ENCODE measurements around the gene PRKCE. TPM values are rescaled to one million over a fixed set of nuclear protein-coding genes. Genes with fewer than 3 reads are reported as not detected.

PRKCE gene
- polyA plus RNA-seq, 2 donors = 2.6 to 2.9 TPM

DNA sequence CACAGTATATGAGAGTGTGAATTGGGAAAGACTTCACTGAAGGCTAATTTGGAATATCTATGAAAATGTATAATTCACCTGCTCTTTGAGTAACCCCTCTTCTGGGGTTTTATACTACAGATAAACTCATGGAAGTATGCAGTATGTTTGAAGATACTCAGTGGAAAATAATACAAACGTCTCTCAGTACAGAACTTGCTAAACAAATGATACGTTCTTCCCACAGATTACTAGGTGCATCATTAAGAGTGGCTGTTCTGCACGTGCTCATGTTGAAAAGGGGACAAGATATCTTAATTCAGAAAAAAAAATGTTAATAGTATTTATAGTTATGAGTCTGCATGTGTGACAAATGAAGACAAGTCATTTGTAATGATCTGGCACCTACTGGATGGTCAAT is 575.5 kb downstream of the PRKCE start:
- Histone ChIP-seq H3K27me3 (ENCODE audit: control insufficient read depth in 1 of 2, insufficient read depth in 2 of 2, low read length in 2 of 2) (no peaks in the 10 kb centered on the region), H3K27ac (ENCODE audit: low read depth in 2 of 2, low read length in 1 of 2) (no peak overlapping the region), H3K4me3 (ENCODE audit: low read depth in 1 of 2, low read length in 2 of 2) (no peak overlapping the region), H3K9me3 (ENCODE audit: control insufficient read depth in 2 of 2, insufficient read depth in 1 of 2, low read depth in 1 of 2, low read length in 1 of 2) (no peaks in the 10 kb centered on the region), H3K36me3 (ENCODE audit: control insufficient read depth in 2 of 2, insufficient read depth in 2 of 2, low read length in 1 of 2) (no peaks in the 10 kb centered on the region), H3K4me1 (ENCODE audit: control insufficient read depth in 2 of 2, insufficient read depth in 2 of 2, low read length in 1 of 2) (peaks cover 0 to 3% of the 10 kb centered on the region in 2 donors)
- WGBS, 2 donors = 57 to 69% methylated on average over 3 of the region's 3 CpGs

DNA sequence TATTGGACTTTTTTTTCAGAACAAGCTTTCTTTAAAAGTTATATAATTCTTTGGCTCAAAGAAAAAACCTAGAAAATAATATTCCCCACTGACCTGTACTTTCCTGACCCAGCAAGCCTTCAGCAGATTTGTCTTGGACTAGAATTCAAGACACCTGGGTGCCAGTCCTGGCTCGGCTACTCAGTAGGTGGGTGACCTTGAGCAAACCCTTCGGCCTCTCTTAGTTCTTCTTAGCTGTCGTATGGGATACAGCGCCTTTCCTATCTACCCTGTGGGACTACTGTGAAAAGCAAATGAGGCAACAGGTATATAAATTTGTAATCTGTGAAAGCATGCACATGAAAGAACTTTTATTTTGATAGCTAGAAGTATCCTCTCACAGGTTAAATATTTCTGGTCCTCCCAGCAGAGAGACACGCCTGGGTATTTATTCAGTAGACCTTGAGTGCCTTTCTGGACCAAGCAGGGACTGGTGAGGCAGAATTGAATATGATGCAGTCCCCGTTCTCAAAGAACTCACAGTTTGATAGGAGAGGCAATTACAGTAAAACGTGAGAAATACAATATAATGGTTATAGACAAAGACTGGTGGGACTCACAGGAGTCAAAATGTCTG is 576.3 kb downstream of the PRKCE start:
- Histone ChIP-seq H3K27ac (ENCODE audit: low read depth in 2 of 2, low read length in 1 of 2) (no peak overlapping the region), H3K36me3 (ENCODE audit: control insufficient read depth in 2 of 2, insufficient read depth in 2 of 2, low read length in 1 of 2) (no peaks in the 10 kb centered on the region), H3K27me3 (ENCODE audit: control insufficient read depth in 1 of 2, insufficient read depth in 2 of 2, low read length in 2 of 2) (no peaks in the 10 kb centered on the region), H3K9me3 (ENCODE audit: control insufficient read depth in 2 of 2, insufficient read depth in 1 of 2, low read depth in 1 of 2, low read length in 1 of 2) (no peaks in the 10 kb centered on the region), H3K4me3 (ENCODE audit: low read depth in 1 of 2, low read length in 2 of 2) (no peak overlapping the region), H3K4me1 (ENCODE audit: control insufficient read depth in 2 of 2, insufficient read depth in 2 of 2, low read length in 1 of 2) (peaks cover 0 to 3% of the 10 kb centered on the region in 2 donors)
- 81 to 87% methylated on average over 7 of the region's 7 CpGs for WGBS, 2 donors

DNA sequence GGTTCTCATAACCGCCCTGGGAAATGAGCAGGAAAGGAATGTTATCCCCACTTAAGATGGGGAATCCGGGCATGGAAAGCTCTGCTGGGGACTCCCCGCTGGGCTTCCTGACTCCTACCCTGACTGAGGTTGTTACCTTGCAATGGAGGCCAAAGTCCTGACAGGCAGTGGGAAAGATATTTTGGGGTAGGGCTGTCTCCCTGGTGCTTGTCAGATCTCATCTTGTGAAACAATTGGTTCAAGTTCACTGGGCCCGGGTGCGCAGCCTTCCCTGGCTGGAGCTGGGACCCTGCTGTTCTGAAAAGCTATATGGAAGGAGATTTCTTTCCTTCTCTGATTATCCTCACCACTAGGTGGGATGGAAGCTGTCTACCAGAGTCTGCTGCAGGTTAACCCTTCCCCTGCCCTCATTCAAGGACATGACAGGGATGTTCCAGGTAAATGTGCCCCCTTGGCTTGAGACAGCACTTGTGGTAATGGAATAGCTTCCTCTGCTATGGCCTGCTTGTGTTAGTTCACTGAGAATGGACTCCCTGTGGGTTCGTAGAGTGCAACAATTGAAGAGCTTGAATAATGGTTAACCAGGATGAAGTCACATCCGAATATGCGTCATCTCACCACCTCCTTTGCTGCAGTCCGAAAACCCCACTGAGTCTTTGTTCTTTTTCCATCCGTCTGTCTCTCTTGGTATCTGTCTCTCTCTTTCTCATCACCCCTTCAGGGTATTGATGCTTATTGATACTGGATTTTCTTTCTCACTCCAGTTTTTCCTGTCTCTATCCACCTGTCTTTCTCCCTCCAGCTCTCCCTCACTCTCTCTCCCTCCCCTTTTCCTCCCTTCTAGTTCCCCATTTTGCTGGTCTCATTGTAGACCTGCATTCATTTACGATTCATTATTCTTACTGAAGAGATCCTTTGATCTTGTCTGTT is 577.9 kb downstream of the PRKCE start:
- H3K27me3 ChIP-seq (ENCODE audit: control insufficient read depth in 1 of 2, insufficient read depth in 2 of 2, low read length in 2 of 2) = no peaks in the 10 kb centered on the region
- no peaks in the 10 kb centered on the region for H3K36me3 ChIP-seq (ENCODE audit: control insufficient read depth in 2 of 2, insufficient read depth in 2 of 2, low read length in 1 of 2)
- peaks cover 0 to 3% of the 10 kb centered on the region in 2 donors for H3K4me1 ChIP-seq (ENCODE audit: control insufficient read depth in 2 of 2, insufficient read depth in 2 of 2, low read length in 1 of 2)
- H3K27ac ChIP-seq (ENCODE audit: low read depth in 2 of 2, low read length in 1 of 2) = no peak overlapping the region
- no peak overlapping the region for H3K4me3 ChIP-seq (ENCODE audit: low read depth in 1 of 2, low read length in 2 of 2)
- H3K9me3 ChIP-seq (ENCODE audit: control insufficient read depth in 2 of 2, insufficient read depth in 1 of 2, low read depth in 1 of 2, low read length in 1 of 2) = no peaks in the 10 kb centered on the region
- 73 to 77% methylated on average over 11 of the region's 11 CpGs for WGBS, 2 donors

DNA sequence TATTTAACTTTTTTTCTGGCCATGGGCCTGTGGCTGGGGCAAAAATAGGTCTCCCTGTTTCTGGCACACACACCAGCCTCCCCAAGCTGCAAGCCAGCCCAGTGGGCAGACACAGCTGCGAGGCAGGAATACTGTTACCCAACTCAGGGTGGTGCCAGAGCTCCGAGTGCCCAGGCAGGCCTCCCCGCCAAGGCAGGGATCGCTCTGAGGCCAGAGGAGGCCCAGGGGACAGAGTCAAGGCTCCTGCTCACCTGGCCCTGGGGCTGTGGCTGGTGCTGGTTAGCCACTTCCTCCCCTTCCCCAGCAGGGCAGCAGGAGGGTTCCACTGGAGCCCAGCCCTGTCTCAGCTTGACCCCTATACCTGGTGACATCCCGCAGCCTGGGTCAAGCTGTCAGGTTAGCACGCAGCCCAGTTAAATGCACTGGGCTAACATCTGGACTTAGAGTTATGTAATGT is 578.7 kb downstream of the PRKCE start:
- Histone ChIP-seq H3K9me3 (ENCODE audit: control insufficient read depth in 2 of 2, insufficient read depth in 1 of 2, low read depth in 1 of 2, low read length in 1 of 2) (no peaks in the 10 kb centered on the region), H3K36me3 (ENCODE audit: control insufficient read depth in 2 of 2, insufficient read depth in 2 of 2, low read length in 1 of 2) (no peaks in the 10 kb centered on the region), H3K27ac (ENCODE audit: low read depth in 2 of 2, low read length in 1 of 2) (no peak overlapping the region), H3K4me3 (ENCODE audit: low read depth in 1 of 2, low read length in 2 of 2) (no peak overlapping the region), H3K4me1 (ENCODE audit: control insufficient read depth in 2 of 2, insufficient read depth in 2 of 2, low read length in 1 of 2) (peaks cover 0 to 3% of the 10 kb centered on the region in 2 donors), H3K27me3 (ENCODE audit: control insufficient read depth in 1 of 2, insufficient read depth in 2 of 2, low read length in 2 of 2) (no peaks in the 10 kb centered on the region)
- WGBS, 2 donors = 65 to 66% methylated on average over 6 of the region's 6 CpGs

DNA sequence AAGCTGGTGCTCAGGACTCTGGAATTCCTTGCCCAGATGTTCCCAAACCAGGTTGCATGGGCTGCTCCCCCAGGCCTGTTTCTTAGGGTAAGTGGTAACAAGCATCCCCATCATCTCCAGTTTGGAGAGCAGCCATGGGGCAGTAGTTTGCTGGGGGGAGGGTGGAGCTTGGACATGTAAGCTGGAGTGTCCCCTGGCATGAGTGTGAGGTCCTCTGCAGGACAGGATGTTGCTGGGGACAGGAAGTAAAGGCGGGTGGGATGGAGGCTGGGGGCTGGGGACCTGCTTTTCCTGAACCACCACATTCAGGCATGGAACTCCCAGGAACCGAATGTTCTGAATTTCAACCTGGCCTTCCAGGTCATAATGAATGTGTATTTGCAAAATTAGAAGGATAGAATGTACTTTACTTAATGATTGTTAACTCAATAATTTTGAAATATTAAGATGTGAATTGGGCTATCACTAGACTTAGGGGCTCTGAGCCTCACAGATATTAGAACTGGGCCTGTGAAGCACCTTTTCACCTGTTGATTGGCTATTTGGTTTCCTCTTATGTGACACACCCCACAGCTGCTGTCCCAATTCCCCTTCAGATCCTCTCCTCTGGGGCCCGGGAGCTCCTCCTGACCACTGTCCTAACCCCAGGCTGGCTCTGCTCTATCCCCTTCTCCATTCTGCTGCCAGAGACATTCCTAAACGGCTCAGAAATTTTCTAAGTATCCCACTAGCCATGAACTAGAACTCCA is 579.4 kb downstream of the PRKCE start:
- Histone ChIP-seq H3K9me3 (ENCODE audit: control insufficient read depth in 2 of 2, insufficient read depth in 1 of 2, low read depth in 1 of 2, low read length in 1 of 2) (no peaks in the 10 kb centered on the region), H3K4me1 (ENCODE audit: control insufficient read depth in 2 of 2, insufficient read depth in 2 of 2, low read length in 1 of 2) (peaks cover 0 to 6% of the 10 kb centered on the region in 2 donors), H3K27me3 (ENCODE audit: control insufficient read depth in 1 of 2, insufficient read depth in 2 of 2, low read length in 2 of 2) (no peaks in the 10 kb centered on the region), H3K27ac (ENCODE audit: low read depth in 2 of 2, low read length in 1 of 2) (no peak overlapping the region), H3K4me3 (ENCODE audit: low read depth in 1 of 2, low read length in 2 of 2) (no peak overlapping the region), H3K36me3 (ENCODE audit: control insufficient read depth in 2 of 2, insufficient read depth in 2 of 2, low read length in 1 of 2) (no peaks in the 10 kb centered on the region)
- WGBS, 2 donors = 84 to 86% methylated on average over 4 of the region's 4 CpGs

DNA sequence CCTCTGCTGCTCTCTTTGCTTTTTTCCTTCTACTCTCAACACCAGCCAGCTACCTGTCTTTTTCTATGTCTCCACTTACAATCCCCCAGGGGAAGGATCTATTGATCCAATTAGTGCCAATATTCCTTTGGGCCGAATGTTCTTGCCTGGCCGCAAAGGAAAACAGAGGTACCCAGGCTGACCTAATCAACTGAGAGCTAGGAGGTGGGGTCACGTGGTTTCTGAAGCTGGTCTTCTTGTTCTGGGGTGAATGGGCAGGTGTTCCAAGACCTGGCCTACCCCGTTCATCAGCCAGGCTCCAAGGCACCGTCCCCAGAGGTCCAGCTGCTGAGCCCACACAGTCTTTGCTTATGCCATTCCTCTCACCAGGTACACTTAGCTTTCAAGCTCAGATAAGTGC is 580.2 kb downstream of the PRKCE start:
- Histone ChIP-seq H3K4me1 (ENCODE audit: control insufficient read depth in 2 of 2, insufficient read depth in 2 of 2, low read length in 1 of 2) (peaks cover 0 to 6% of the 10 kb centered on the region in 2 donors), H3K27ac (ENCODE audit: low read depth in 2 of 2, low read length in 1 of 2) (no peak overlapping the region), H3K9me3 (ENCODE audit: control insufficient read depth in 2 of 2, insufficient read depth in 1 of 2, low read depth in 1 of 2, low read length in 1 of 2) (no peaks in the 10 kb centered on the region), H3K36me3 (ENCODE audit: control insufficient read depth in 2 of 2, insufficient read depth in 2 of 2, low read length in 1 of 2) (no peaks in the 10 kb centered on the region), H3K4me3 (ENCODE audit: low read depth in 1 of 2, low read length in 2 of 2) (no peak overlapping the region), H3K27me3 (ENCODE audit: control insufficient read depth in 1 of 2, insufficient read depth in 2 of 2, low read length in 2 of 2) (no peaks in the 10 kb centered on the region)
- 88 to 93% methylated on average over 5 of the region's 5 CpGs for WGBS, 2 donors

DNA sequence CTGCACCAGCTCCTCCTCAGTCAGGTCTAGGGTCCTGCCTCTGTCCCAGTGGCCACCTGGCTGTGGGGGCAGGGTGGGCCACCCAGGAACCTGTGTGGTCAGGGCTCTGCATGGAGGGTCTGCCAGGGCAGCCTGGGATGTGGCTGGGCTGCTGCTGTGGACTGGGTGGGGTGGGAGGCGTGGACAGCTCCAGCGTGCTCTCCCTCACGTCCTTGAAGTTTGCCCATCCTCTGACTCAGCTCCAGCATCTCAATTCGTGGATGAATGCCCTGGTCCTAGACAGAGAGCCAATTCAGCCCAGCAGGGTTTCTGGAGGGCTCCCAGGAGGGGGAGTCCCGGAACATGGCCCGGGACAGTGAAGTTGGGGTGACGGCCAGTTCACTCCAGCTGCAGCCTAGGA is 581.4 kb downstream of the PRKCE start:
- 67 to 73% methylated on average over 7 of the region's 7 CpGs for WGBS, 2 donors
- no peaks in the 10 kb centered on the region for H3K9me3 ChIP-seq (ENCODE audit: control insufficient read depth in 2 of 2, insufficient read depth in 1 of 2, low read depth in 1 of 2, low read length in 1 of 2)
- no peaks in the 10 kb centered on the region for H3K36me3 ChIP-seq (ENCODE audit: control insufficient read depth in 2 of 2, insufficient read depth in 2 of 2, low read length in 1 of 2)
- H3K27ac ChIP-seq (ENCODE audit: low read depth in 2 of 2, low read length in 1 of 2) = no peak overlapping the region
- H3K27me3 ChIP-seq (ENCODE audit: control insufficient read depth in 1 of 2, insufficient read depth in 2 of 2, low read length in 2 of 2) = no peaks in the 10 kb centered on the region
- peaks cover 0 to 6% of the 10 kb centered on the region in 2 donors for H3K4me1 ChIP-seq (ENCODE audit: control insufficient read depth in 2 of 2, insufficient read depth in 2 of 2, low read length in 1 of 2)
- H3K4me3 ChIP-seq (ENCODE audit: low read depth in 1 of 2, low read length in 2 of 2) = no peak overlapping the region

DNA sequence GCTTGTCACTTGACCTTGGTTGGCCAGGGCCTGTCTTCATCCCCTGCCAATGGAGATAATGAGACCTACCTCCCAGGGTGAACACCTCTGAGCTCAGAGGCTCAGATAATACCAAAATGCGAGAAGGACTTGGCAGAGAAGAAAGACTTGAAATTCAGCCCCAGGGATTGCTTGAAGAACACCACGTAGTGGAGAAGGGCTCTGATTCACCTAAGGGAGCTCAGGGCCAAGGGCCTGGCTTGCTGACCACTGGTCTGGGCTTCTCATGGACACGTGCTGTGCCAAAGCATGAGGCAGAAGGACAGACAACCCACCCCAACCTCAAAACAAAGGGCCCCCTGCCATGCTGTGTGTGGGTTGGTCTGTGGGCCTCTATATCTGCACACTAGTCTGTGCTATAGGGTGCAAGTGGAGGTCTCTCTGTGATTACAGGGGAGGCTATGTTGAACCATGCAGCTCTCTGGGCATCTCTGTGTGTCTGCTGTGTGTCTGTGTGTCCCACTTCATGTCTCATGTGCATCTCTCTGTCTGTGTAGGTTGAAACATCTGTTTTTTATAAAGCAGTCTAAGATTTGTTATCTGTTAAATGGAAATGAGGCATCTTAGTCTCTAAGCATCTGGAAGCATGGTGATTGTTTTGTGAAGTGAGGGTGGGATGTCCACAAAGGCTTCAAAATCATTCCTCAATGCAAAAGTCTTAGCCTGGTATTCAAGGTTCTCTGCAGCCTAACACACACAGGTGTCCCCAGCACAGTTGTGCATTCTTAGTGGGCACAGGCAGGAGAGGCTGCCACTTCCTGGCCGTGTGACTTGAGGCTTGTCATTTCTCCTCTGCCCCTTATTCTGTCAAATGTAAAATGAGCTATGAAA is 584.8 kb downstream of the PRKCE start:
- Histone ChIP-seq H3K36me3 (ENCODE audit: control insufficient read depth in 2 of 2, insufficient read depth in 2 of 2, low read length in 1 of 2) (no peaks in the 10 kb centered on the region), H3K4me3 (ENCODE audit: low read depth in 1 of 2, low read length in 2 of 2) (no peak overlapping the region), H3K27me3 (ENCODE audit: control insufficient read depth in 1 of 2, insufficient read depth in 2 of 2, low read length in 2 of 2) (no peaks in the 10 kb centered on the region), H3K27ac (ENCODE audit: low read depth in 2 of 2, low read length in 1 of 2) (no peak overlapping the region), H3K9me3 (ENCODE audit: control insufficient read depth in 2 of 2, insufficient read depth in 1 of 2, low read depth in 1 of 2, low read length in 1 of 2) (peaks cover 1 to 3% of the 10 kb centered on the region in 2 donors), H3K4me1 (ENCODE audit: control insufficient read depth in 2 of 2, insufficient read depth in 2 of 2, low read length in 1 of 2) (peaks cover 0 to 3% of the 10 kb centered on the region in 2 donors)
- 75 to 78% methylated on average over 4 of the region's 4 CpGs for WGBS, 2 donors

Data from esophagus (tissue), 2 donors.